Measurements from ENCODE around the gene FCHO2.

FCHO2 gene

DNA sequence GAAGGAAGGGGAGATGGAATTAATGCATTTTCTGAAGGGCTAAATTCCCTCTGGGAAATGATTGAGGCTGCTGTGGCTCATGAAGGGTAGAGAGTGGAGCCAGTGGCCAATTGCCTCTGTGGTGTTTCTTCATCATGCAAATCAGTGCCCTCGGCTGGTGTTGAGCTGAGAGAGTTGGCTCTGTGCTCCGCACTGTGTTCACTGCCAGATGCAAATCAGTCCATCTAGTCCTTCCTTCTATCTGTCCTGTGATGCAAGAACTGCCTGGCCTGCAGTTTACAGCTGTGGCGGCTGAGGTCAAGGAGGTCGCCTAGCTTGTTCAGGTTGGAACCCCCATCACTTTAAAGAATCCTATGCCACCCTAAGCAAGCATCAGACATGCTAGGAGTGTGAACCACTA lies 170.5 kb downstream of the FCHO2 start:
- Histone ChIP-seq H3K4me3 (ENCODE audit: low read depth, low read length, poor library complexity, severe bottlenecking) (peak overlapping the region; percentile 35), H3K79me2 (ENCODE audit: insufficient read depth, low read length) (no peaks in the 10 kb centered on the region), H3K36me3 (ENCODE audit: insufficient read depth, low read length) (no peaks in the 10 kb centered on the region), H3K4me1 (ENCODE audit: insufficient read depth, low read length, severe bottlenecking) (peaks cover 35% of the 10 kb centered on the region), H3K9me3 (ENCODE audit: low read length) (no peaks in the 10 kb centered on the region), H4K20me1 (ENCODE audit: insufficient read depth, low read length) (no peaks in the 10 kb centered on the region), H3F3A (ENCODE audit: insufficient read depth, low read length) (no peaks in the 10 kb centered on the region), H3K27me3 (ENCODE audit: insufficient read depth, low read length) (no peaks in the 10 kb centered on the region), H3K9ac (ENCODE audit: low read length) (peak overlapping the region; percentile 50; the same call in 1 of the 2 replicates), H3K4me2 (ENCODE audit: low read length) (peak overlapping the region; percentile 36), H3K9me2 (ENCODE audit: low read depth, low read length) (no peaks in the 10 kb centered on the region), H2AFZ (ENCODE audit: low read length) (no peak overlapping the region), H3K27ac (ENCODE audit: low read depth, low read length, poor library complexity, severe bottlenecking) (peak overlapping the region; percentile 85)
- TF ChIP-seq, protein P1, sequence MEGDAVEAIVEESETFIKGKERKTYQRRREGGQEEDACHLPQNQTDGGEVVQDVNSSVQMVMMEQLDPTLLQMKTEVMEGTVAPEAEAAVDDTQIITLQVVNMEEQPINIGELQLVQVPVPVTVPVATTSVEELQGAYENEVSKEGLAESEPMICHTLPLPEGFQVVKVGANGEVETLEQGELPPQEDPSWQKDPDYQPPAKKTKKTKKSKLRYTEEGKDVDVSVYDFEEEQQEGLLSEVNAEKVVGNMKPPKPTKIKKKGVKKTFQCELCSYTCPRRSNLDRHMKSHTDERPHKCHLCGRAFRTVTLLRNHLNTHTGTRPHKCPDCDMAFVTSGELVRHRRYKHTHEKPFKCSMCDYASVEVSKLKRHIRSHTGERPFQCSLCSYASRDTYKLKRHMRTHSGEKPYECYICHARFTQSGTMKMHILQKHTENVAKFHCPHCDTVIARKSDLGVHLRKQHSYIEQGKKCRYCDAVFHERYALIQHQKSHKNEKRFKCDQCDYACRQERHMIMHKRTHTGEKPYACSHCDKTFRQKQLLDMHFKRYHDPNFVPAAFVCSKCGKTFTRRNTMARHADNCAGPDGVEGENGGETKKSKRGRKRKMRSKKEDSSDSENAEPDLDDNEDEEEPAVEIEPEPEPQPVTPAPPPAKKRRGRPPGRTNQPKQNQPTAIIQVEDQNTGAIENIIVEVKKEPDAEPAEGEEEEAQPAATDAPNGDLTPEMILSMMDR (IDR thresholded peaks at IDR 0.05; ENCODE audit: low read length) = no peak
- no peak for TF ChIP-seq EZH2 (IDR thresholded peaks at IDR 0.05; ENCODE audit: borderline replicate concordance, low read length)

DNA sequence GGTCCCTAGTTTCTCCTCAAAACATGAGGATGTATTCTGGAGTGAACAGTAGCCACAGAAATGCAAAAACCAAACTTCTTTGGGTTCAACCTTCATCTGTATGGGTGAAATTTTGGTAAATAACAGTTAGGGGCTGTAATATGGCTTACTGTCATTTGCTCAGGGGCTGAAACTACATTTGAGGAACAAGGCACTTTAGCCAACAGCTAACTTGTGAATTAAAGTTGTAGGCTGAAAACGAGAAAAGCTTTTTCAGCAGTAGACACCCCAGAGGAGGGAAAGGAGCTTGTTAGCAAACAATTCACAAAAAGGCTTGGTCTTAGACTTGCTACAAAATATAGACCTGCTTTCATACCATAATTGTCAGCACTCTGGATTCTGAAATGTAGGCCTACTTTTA lies 171.1 kb downstream of the FCHO2 start:
- Histone ChIP-seq H3K79me2 (ENCODE audit: insufficient read depth, low read length) (no peaks in the 10 kb centered on the region), H3K9me3 (ENCODE audit: low read length) (no peaks in the 10 kb centered on the region), H4K20me1 (ENCODE audit: insufficient read depth, low read length) (no peaks in the 10 kb centered on the region), H3K27me3 (ENCODE audit: insufficient read depth, low read length) (no peaks in the 10 kb centered on the region), H3F3A (ENCODE audit: insufficient read depth, low read length) (no peaks in the 10 kb centered on the region), H3K9me2 (ENCODE audit: low read depth, low read length) (no peaks in the 10 kb centered on the region), H3K27ac (ENCODE audit: low read depth, low read length, poor library complexity, severe bottlenecking) (peak overlapping the region; percentile 85), H3K9ac (ENCODE audit: low read length) (peak overlapping the region; percentile 50; the same call in 1 of the 2 replicates), H3K4me1 (ENCODE audit: insufficient read depth, low read length, severe bottlenecking) (peaks cover 35% of the 10 kb centered on the region), H2AFZ (ENCODE audit: low read length) (no peak overlapping the region), H3K4me2 (ENCODE audit: low read length) (peak overlapping the region; percentile 36), H3K4me3 (ENCODE audit: low read depth, low read length, poor library complexity, severe bottlenecking) (peak overlapping the region; percentile 35), H3K36me3 (ENCODE audit: insufficient read depth, low read length) (no peaks in the 10 kb centered on the region)
- TF ChIP-seq EZH2 (IDR thresholded peaks at IDR 0.05; ENCODE audit: borderline replicate concordance, low read length) = no peak
- TF ChIP-seq, protein P1 (IDR thresholded peaks at IDR 0.05; ENCODE audit: low read length) = no peak

DNA sequence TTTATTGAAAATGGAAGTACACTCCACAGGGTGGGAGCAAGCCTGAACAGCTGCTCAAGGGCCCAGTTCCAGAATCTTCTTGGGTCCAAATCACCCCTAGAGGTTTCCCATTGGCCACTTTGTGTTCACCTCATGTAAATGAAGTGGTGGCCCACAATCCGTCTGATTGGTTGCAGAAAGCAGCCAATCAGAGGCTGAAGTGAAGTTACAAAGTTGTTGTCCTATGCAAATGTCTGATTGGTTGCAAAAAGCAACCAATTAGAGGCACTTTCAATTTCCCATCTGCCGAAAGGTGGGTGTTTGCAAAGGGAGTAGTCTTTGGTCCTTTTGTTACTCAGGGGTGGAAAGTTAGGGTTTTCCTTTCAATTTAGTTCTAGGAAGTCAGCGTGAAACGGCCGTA lies 173.3 kb downstream of the FCHO2 start:
- Histone ChIP-seq H3K9ac (ENCODE audit: low read length) (no peak overlapping the region), H3K4me1 (ENCODE audit: insufficient read depth, low read length, severe bottlenecking) (peaks cover 18% of the 10 kb centered on the region), H2AFZ (ENCODE audit: low read length) (no peak overlapping the region), H3K79me2 (ENCODE audit: insufficient read depth, low read length) (no peaks in the 10 kb centered on the region), H3F3A (ENCODE audit: insufficient read depth, low read length) (no peaks in the 10 kb centered on the region), H3K27me3 (ENCODE audit: insufficient read depth, low read length) (no peaks in the 10 kb centered on the region), H3K9me2 (ENCODE audit: low read depth, low read length) (no peaks in the 10 kb centered on the region), H3K27ac (ENCODE audit: low read depth, low read length, poor library complexity, severe bottlenecking) (no peak overlapping the region), H3K36me3 (ENCODE audit: insufficient read depth, low read length) (no peaks in the 10 kb centered on the region), H4K20me1 (ENCODE audit: insufficient read depth, low read length) (no peaks in the 10 kb centered on the region), H3K9me3 (ENCODE audit: low read length) (no peaks in the 10 kb centered on the region), H3K4me3 (ENCODE audit: low read depth, low read length, poor library complexity, severe bottlenecking) (no peak overlapping the region), H3K4me2 (ENCODE audit: low read length) (no peak overlapping the region)
- TF ChIP-seq, protein P1 (IDR thresholded peaks at IDR 0.05; ENCODE audit: low read length) = no peak
- TF ChIP-seq EZH2 (IDR thresholded peaks at IDR 0.05; ENCODE audit: borderline replicate concordance, low read length) = no peak
